Endothelial cell of umbilical vein (primary cell): ENCODE data around the gene FRMD4A. TPM values are rescaled to one million over a fixed set of nuclear protein-coding genes. Genes with fewer than 3 reads are reported as not detected.

Experiments
- BruUV-seq: library from RNA; stranded (reverse); fragments of 400-500 nt; replicated peaks from 2 replicates; lab custom pipeline; 2021; lab: Mats Ljungman, UMichigan
- CTCF ChIA-PET: fragments of 300-600, 350-600 bp; sonication (Branson Sonifier 250); formaldehyde crosslinking; loops from one replicate; lab custom pipeline; 2021; ENCODE audit warnings: antibody characterized with exemption, inconsistent platforms; lab: Charles Lee
- POLR2A ChIA-PET: fragments of 300-600, 350-600 bp; sonication (Branson Sonifier 250); formaldehyde crosslinking; loops from one replicate; lab custom pipeline; 2021; ENCODE audit warnings: antibody characterized with exemption, inconsistent platforms; lab: Charles Lee
- DNase-seq: peaks from one replicate; pipeline ENCODE4 v3.0.0-alpha.2; 2011; ENCODE audit warnings: low read depth, low spot score
- FAIRE-seq: peaks from 2 replicates; lab custom pipeline; 2011; peaks lifted over from hg19 to GRCh38; lab: Jason Lieb, UNC
- H2AFZ ChIP-seq: 2 replicates; pipeline ENCODE4 v1.6.0; 2012; ENCODE audit warnings: low read depth, low read length, control low read depth, inconsistent platforms
- H3K27ac ChIP-seq: 2 replicates; pipeline ENCODE4 v1.5.1; 2011; ENCODE audit warnings: low read depth, mild to moderate bottlenecking, control low read depth, low read length, moderate library complexity; ENCODE audit not compliant: insufficient read depth
- H3K27me3 ChIP-seq, 2 experiments: 2 replicates each; pipeline versions ENCODE4 v1.6.0 to v1.6.1; 2011; ENCODE audit warnings: low read length in 2 of 2, mixed read lengths in 1 of 2; ENCODE audit not compliant: control insufficient read depth in 2 of 2, insufficient read depth in 2 of 2
- H3K36me3 ChIP-seq, 2 experiments: 2 replicates in 1 of 2; 3 replicates in 1 of 2; pipeline ENCODE4 v1.5.1; 2011; ENCODE audit warnings: low read length in 2 of 2, mild to moderate bottlenecking in 1 of 2, moderate library complexity in 1 of 2; ENCODE audit not compliant: control insufficient read depth in 2 of 2, insufficient read depth in 2 of 2; ENCODE audit errors: extremely low read depth in 1 of 2
- H3K4me1 ChIP-seq: 3 replicates; pipeline ENCODE4 v1.5.1; 2011; ENCODE audit warnings: mild to moderate bottlenecking, low read length; ENCODE audit not compliant: control insufficient read depth, insufficient read depth; ENCODE audit errors: extremely low read depth
- H3K4me2 ChIP-seq: 2 replicates; pipeline ENCODE4 v1.6.1; 2011; ENCODE audit warnings: low read length, control low read depth, mixed read lengths; ENCODE audit not compliant: insufficient read depth
- H3K4me3 ChIP-seq, 3 experiments: fragments of 200-600 bp in 1 of 3; sonication (generic), shearing (Covaris generic) in 1 of 3; replicated peaks in 1 of 3; 2 replicates each; pipeline ENCODE4 v1.5.1; 2011 to 2016; ENCODE audit warnings: control low read depth in 3 of 3, low read length in 3 of 3, mild to moderate bottlenecking in 2 of 3, inconsistent platforms in 1 of 3, low read depth in 1 of 3, moderate library complexity in 1 of 3; ENCODE audit not compliant: insufficient read depth in 1 of 3
- H3K79me2 ChIP-seq: 2 replicates; pipeline ENCODE4 v1.6.0; 2012; ENCODE audit warnings: low read length, inconsistent platforms; ENCODE audit not compliant: control insufficient read depth, insufficient read depth
- H3K9ac ChIP-seq: replicated peaks from 2 replicates; pipeline ENCODE3; 2011; ENCODE audit warnings: low read length, control low read depth; ENCODE audit not compliant: insufficient read depth; ENCODE audit errors: extremely low read depth
- H3K9me1 ChIP-seq: replicated peaks from 3 replicates; pipeline ENCODE4 v1.6.0; 2011; ENCODE audit warnings: mild to moderate bottlenecking, low read length; ENCODE audit not compliant: control insufficient read depth, insufficient read depth; ENCODE audit errors: extremely low read depth
- H3K9me3 ChIP-seq: replicated peaks from 2 replicates; pipeline ENCODE4 v1.5.1; 2012; ENCODE audit warnings: low read length, inconsistent platforms; ENCODE audit not compliant: control insufficient read depth, insufficient read depth
- H4K20me1 ChIP-seq: replicated peaks from 2 replicates; pipeline ENCODE3; 2011; ENCODE audit warnings: mild to moderate bottlenecking, low read length; ENCODE audit not compliant: control insufficient read depth, insufficient read depth; ENCODE audit errors: extremely low read depth
- CTCF ChIP-seq, 2 donors: IDR thresholded peaks; 1 replicate in 1 of 2; 2 replicates in 1 of 2; pipeline ENCODE4 v1.5.1; 2011; ENCODE audit warnings: low read length in 2 of 2, mild to moderate bottlenecking in 2 of 2, moderate library complexity in 2 of 2, control low read depth in 1 of 2, inconsistent platforms in 1 of 2, low read depth in 1 of 2; ENCODE audit not compliant: insufficient read depth in 1 of 2; ENCODE audit errors: extremely low read depth in 1 of 2
- EZH2 ChIP-seq: IDR thresholded peaks from 2 replicates; pipeline ENCODE4 v1.6.1; 2012; ENCODE audit warnings: borderline replicate concordance, low read depth, mild to moderate bottlenecking, moderate library complexity, low read length, inconsistent platforms; ENCODE audit not compliant: severe bottlenecking
- FOS ChIP-seq: IDR thresholded peaks from 2 replicates; pipeline ENCODE4 v1.6.1; 2011; ENCODE audit warnings: mild to moderate bottlenecking, low read length, moderate library complexity, borderline replicate concordance; ENCODE audit not compliant: insufficient read depth
- GATA2 ChIP-seq: IDR thresholded peaks from 2 replicates; pipeline ENCODE4 v1.7.0; 2011; ENCODE audit warnings: low read depth, mild to moderate bottlenecking, moderate library complexity, mixed read lengths, low read length; ENCODE audit not compliant: insufficient read length, insufficient read depth
- JUN ChIP-seq: IDR thresholded peaks from 2 replicates; pipeline ENCODE4 v1.6.1; 2011; ENCODE audit warnings: borderline replicate concordance, low read depth; ENCODE audit not compliant: insufficient read length, insufficient read depth
- MAX ChIP-seq: IDR thresholded peaks from 2 replicates; pipeline ENCODE4 v1.6.1; 2011; ENCODE audit not compliant: insufficient read depth, insufficient read length
- MYC ChIP-seq: IDR thresholded peaks from one replicate; pipeline ENCODE4 v1.6.1; 2011; ENCODE audit warnings: mild to moderate bottlenecking, low read depth, low read length
- POLR2A ChIP-seq: IDR thresholded peaks from 2 replicates; pipeline ENCODE4 v1.6.1; 2012; ENCODE audit warnings: low read depth, mild to moderate bottlenecking, control low read depth, low read length
- POLR2AphosphoS5 ChIP-seq: IDR thresholded peaks from 2 replicates; pipeline ENCODE4 v1.6.1; 2012; ENCODE audit warnings: low read depth, mild to moderate bottlenecking, control low read depth, low read length, moderate library complexity; ENCODE audit not compliant: insufficient read depth
- dilution Hi-C: fragments of 300-500 bp; cut with MboI; formaldehyde crosslinking; loops from one replicate; pipeline ENCODE4 v1.15.0; 2019; ENCODE audit warnings: low sequenced_read_pairs; ENCODE audit not compliant: extremely low pct_ligation_motif_present
- intact Hi-C: fragments of 100-400 bp; cut with micrococcal nuclease; formaldehyde crosslinking; loops from one replicate; pipeline ENCODE4 v1.10.0; 2022
- polyA plus RNA-seq, 4 experiments: library from polyadenylated mRNA; depleted of rRNA in 3 of 4; stranded (reverse) in 3 of 4; unstranded in 1 of 4; fragments of >200 nt; gene quantifications; 2 replicates each; pipeline versions ENCODE4 v1.2.1 to v1.2.3, GENCODE V29; 2011 to 2012; ENCODE audit warnings: missing spikeins in 1 of 4
- total RNA-seq: library from RNA; stranded (reverse); gene quantifications from 2 replicates; pipeline ENCODE4 v1.2.3, GENCODE V29; 2021

The FRMD4A gene
- total and polyA plus RNA-seq, 2 donors (not counting 3 experiments of a cell fraction or from before 2014, with no cell fraction given), result 123 to 148 TPM

GRCh38 chr10:13712476-13712836 is 618.3 kb downstream of the FRMD4A start:
- H3K9me1 ChIP-seq, result no peaks in the 10 kb centered on the region
- peak overlapping the region; percentile 92 for H3K27ac ChIP-seq
- FAIRE-seq, result no peak
- no peak for DNase-seq
- intact Hi-C loops, result loop anchor here (2.0 kb wide), 3 partner anchors 44 to 66 kb away; no protein-coding TSS in a partner anchor
- H4K20me1 ChIP-seq, result no peaks in the 10 kb centered on the region
- H3K36me3 ChIP-seq, result peaks cover 0 to 3% of the 10 kb centered on the region in 2 experiments
- H3K4me3 ChIP-seq, result no peak overlapping the region
- H3K9me3 ChIP-seq, result no peaks in the 10 kb centered on the region
- no peak for TF ChIP-seq CTCF (IDR thresholded peaks at IDR 0.05; ENCODE audit: extremely low read depth in 1 of 2, insufficient read depth in 1 of 2, low read depth in 1 of 2, low read length in 2 of 2)
- no peak for TF ChIP-seq MAX
- no peak for TF ChIP-seq FOS
- no peak for TF ChIP-seq MYC
- no peak for TF ChIP-seq POLR2AphosphoS5
- no peak for TF ChIP-seq GATA2
- no peak for TF ChIP-seq JUN
- no peak for TF ChIP-seq POLR2A
- no peak for TF ChIP-seq EZH2
- peaks cover 48% of the 10 kb centered on the region for H3K4me1 ChIP-seq
- no peaks in the 10 kb centered on the region for H3K27me3 ChIP-seq
- dilution Hi-C loops, result no loop called here
- TSS peak; percentile 75 for BruUV-seq
- H3K79me2 ChIP-seq, result peaks cover 13% of the 10 kb centered on the region
- H3K9ac ChIP-seq, result peak overlapping the region; percentile 50
- POLR2A ChIA-PET, result interaction anchor here (0.6 to 1.3 kb wide), 2 partner anchors 28 to 45 kb away, joined by 3 to 7 read pairs; no protein-coding TSS in a partner anchor
- CTCF ChIA-PET, result interaction anchor here (0.5 to 1.9 kb wide), 8 partner anchors 8 to 177 kb away, joined by 3 to 9 read pairs (median 4); no protein-coding TSS in a partner anchor
- peak overlapping the region; percentile 62 for H3K4me2 ChIP-seq
- no peak overlapping the region for H2AFZ ChIP-seq
